NCI-H1930 (cell line): ENCODE data around the gene PAX4.
"Not testable (repeated sequence)": the region's sequence is repeated elsewhere in the genome, so short reads cannot be mapped to it uniquely, and the experiment has no call there.

Experiments used
- DNase-seq, 2 experiments: peaks; one replicate each; lab custom pipeline; 2025; lab: John Stamatoyannopoulos, UW

The PAX4 gene

GRCh38 chr7:127585044-127585953 lies 32.6 kb downstream of the PAX4 start, which contains the start of gene GCC1:
Gene GCC1, minus strand, starts transcription at chr7:127585596. Its CDS starts 414 bp downstream, at chr7:127585182.
- DNase-seq: peak; percentile 77 to 91

- no peak for DNase-seq
Observed at GRCh38 chr7:127584648-127585043, 33.3 kb downstream of the PAX4 start.

GRCh38 chr7:127582361-127582760 lies 35.6 kb downstream of the PAX4 start:
- DNase-seq: no peak

- no peak for DNase-seq
Observed at GRCh38 chr7:127581716-127582115, 36.2 kb downstream of the PAX4 start.

GRCh38 chr7:127580612-127581011 lies 37.3 kb downstream of the PAX4 start:
- no peak for DNase-seq

- no peak for DNase-seq
Observed at GRCh38 chr7:127578711-127579275, 39.1 kb downstream of the PAX4 start.

- no peak for DNase-seq
Observed at GRCh38 chr7:127578036-127578684, 39.8 kb downstream of the PAX4 start.

- DNase-seq: no peak
Observed at GRCh38 chr7:127571741-127572505, 46.0 kb downstream of the PAX4 start.

GRCh38 chr7:127568034-127568433 lies 49.9 kb downstream of the PAX4 start:
- DNase-seq: not testable (repeated sequence)

GRCh38 chr7:127566242-127566641 lies 51.7 kb downstream of the PAX4 start:
- no peak for DNase-seq
